AG09309 (cell line): ENCODE measurements around the gene UTP3.

ENCODE experiments used
- DNase-seq: peaks from one replicate; pipeline ENCODE4 v3.0.0-alpha.2; 2010; ENCODE audit warnings: low read depth
- H3K4me3 ChIP-seq: 2 replicates; pipeline ENCODE4 v1.5.1; 2011; ENCODE audit warnings: mild to moderate bottlenecking, low read depth, low read length, moderate library complexity; ENCODE audit not compliant: control insufficient read depth
- CTCF ChIP-seq: IDR thresholded peaks from 2 replicates; pipeline ENCODE4 v1.5.1; 2011; ENCODE audit warnings: mild to moderate bottlenecking, low read depth, low read length, inconsistent platforms; ENCODE audit not compliant: insufficient read depth, control insufficient read depth; ENCODE audit errors: missing control alignments

Gene UTP3

GRCh38 chr4:70704215-70704930 lies 16.0 kb downstream of the UTP3 start:
- no peak for DNase-seq
- peak; percentile 36 for TF ChIP-seq CTCF
- H3K4me3 ChIP-seq = peak overlapping the region; percentile 75

- H3K4me3 ChIP-seq = peak overlapping the region; percentile 75
- DNase-seq = no peak
- TF ChIP-seq CTCF = no peak
Measured at GRCh38 chr4:70704931-70705182, 16.5 kb downstream of the UTP3 start.

GRCh38 chr4:70705183-70706043 lies 17.1 kb downstream of the UTP3 start:
- TF ChIP-seq CTCF = no peak
- H3K4me3 ChIP-seq = peak overlapping the region; percentile 75
- DNase-seq = peak; percentile 85

GRCh38 chr4:70706044-70706461 lies 17.7 kb downstream of the UTP3 start:
- DNase-seq = no peak
- no peak for TF ChIP-seq CTCF
- peak overlapping the region; percentile 75 for H3K4me3 ChIP-seq

GRCh38 chr4:70706516-70706915 lies 18.2 kb downstream of the UTP3 start:
- H3K4me3 ChIP-seq = peak overlapping the region; percentile 75
- TF ChIP-seq CTCF = no peak
- DNase-seq = no peak

GRCh38 chr4:70709611-70710205 lies 21.4 kb downstream of the UTP3 start:
- no peak for DNase-seq
- no peak for TF ChIP-seq CTCF
- no peak overlapping the region for H3K4me3 ChIP-seq
